Measurements from ENCODE around the gene COLQ.
"Not testable (repeated sequence)": the region's sequence is repeated elsewhere in the genome, so short reads cannot be mapped to it uniquely, and the experiment has no call there.

COLQ gene

GRCh38 chr3:15458212-15458780 lies 63.2 kb downstream of the COLQ start:
- in situ Hi-C loops (cut with MboI; ENCODE audit: low sequenced_read_pairs): no loop called here

- in situ Hi-C loops (cut with MboI; ENCODE audit: low sequenced_read_pairs): not testable (repeated sequence)
These were observed 64.6 kb downstream of the COLQ start for GRCh38 chr3:15456915-15457314.

GRCh38 chr3:15456321-15456720 lies 65.2 kb downstream of the COLQ start:
- in situ Hi-C loops (cut with MboI; ENCODE audit: low sequenced_read_pairs): no loop called here

GRCh38 chr3:15455756-15456155 lies 65.8 kb downstream of the COLQ start:
- in situ Hi-C loops (cut with MboI; ENCODE audit: low sequenced_read_pairs): no loop called here

- in situ Hi-C loops (cut with MboI; ENCODE audit: low sequenced_read_pairs): no loop called here
These were observed 66.5 kb downstream of the COLQ start for GRCh38 chr3:15454965-15455364.

GRCh38 chr3:15453991-15454625 lies 67.4 kb downstream of the COLQ start:
- in situ Hi-C loops (cut with MboI; ENCODE audit: low sequenced_read_pairs): no loop called here

GRCh38 chr3:15453501-15453900 lies 68.0 kb downstream of the COLQ start:
- in situ Hi-C loops (cut with MboI; ENCODE audit: low sequenced_read_pairs): no loop called here

- in situ Hi-C loops (cut with MboI; ENCODE audit: low sequenced_read_pairs): no loop called here
These were observed 68.5 kb downstream of the COLQ start for GRCh38 chr3:15452961-15453360.

- in situ Hi-C loops (cut with MboI; ENCODE audit: low sequenced_read_pairs): no loop called here
These were observed 69.3 kb downstream of the COLQ start for GRCh38 chr3:15452156-15452555.

GRCh38 chr3:15451216-15452113 lies 70.0 kb downstream of the COLQ start:
- in situ Hi-C loops (cut with MboI; ENCODE audit: low sequenced_read_pairs): no loop called here

GRCh38 chr3:15450438-15451215 lies 70.9 kb downstream of the COLQ start:
- in situ Hi-C loops (cut with MboI; ENCODE audit: low sequenced_read_pairs): no loop called here

- in situ Hi-C loops (cut with MboI; ENCODE audit: low sequenced_read_pairs): no loop called here
These were observed 71.8 kb downstream of the COLQ start for GRCh38 chr3:15449489-15450224.

- in situ Hi-C loops (cut with MboI; ENCODE audit: low sequenced_read_pairs): no loop called here
These were observed 77.5 kb downstream of the COLQ start for GRCh38 chr3:15443826-15444524.

- in situ Hi-C loops (cut with MboI; ENCODE audit: low sequenced_read_pairs): no loop called here
These were observed 80.6 kb downstream of the COLQ start for GRCh38 chr3:15440891-15441290.

- in situ Hi-C loops (cut with MboI; ENCODE audit: low sequenced_read_pairs): no loop called here
These were observed 82.0 kb downstream of the COLQ start for GRCh38 chr3:15439476-15439875.

- in situ Hi-C loops (cut with MboI; ENCODE audit: low sequenced_read_pairs): no loop called here
These were observed 82.5 kb downstream of the COLQ start for GRCh38 chr3:15438983-15439382.

- in situ Hi-C loops (cut with MboI; ENCODE audit: low sequenced_read_pairs): no loop called here
These were observed 85.3 kb downstream of the COLQ start for GRCh38 chr3:15436246-15436645.

- in situ Hi-C loops (cut with MboI; ENCODE audit: low sequenced_read_pairs): no loop called here
These were observed 86.8 kb downstream of the COLQ start for GRCh38 chr3:15434756-15435155.

- in situ Hi-C loops (cut with MboI; ENCODE audit: low sequenced_read_pairs): no loop called here
These were observed 88.0 kb downstream of the COLQ start for GRCh38 chr3:15433531-15433930.

GRCh38 chr3:15431256-15431837 lies 90.2 kb downstream of the COLQ start:
- in situ Hi-C loops (cut with MboI; ENCODE audit: low sequenced_read_pairs): no loop called here
